ENCODE data around the gene DIPK2B. TPM values are rescaled to one million over a fixed set of nuclear protein-coding genes. Genes with fewer than 3 reads are reported as not detected.

DIPK2B gene
- total and polyA plus RNA-seq, 5 donors from 2014 or later, result not detected

- Histone ChIP-seq H3K4me3 (ENCODE audit: low read depth, low read length) (peak overlapping the region; percentile 78), H3K9me3 (ENCODE audit: control insufficient read depth in 2 of 2, low read length in 2 of 2) (no peaks in the 10 kb centered on the region), H3K4me1 (ENCODE audit: control insufficient read depth, insufficient read depth, low read length, poor library complexity, severe bottlenecking) (peaks cover 3% of the 10 kb centered on the region), H3K27me3 (ENCODE audit: control insufficient read depth, insufficient read depth, low read length) (no peaks in the 10 kb centered on the region), H3K36me3 (ENCODE audit: control insufficient read depth, insufficient read depth, low read length) (no peaks in the 10 kb centered on the region), H3K27ac (ENCODE audit: insufficient read depth, low read length, poor library complexity, severe bottlenecking) (no peak overlapping the region)
- peaks cover 0 to 11% (median 7%) of the 10 kb centered on the region in 4 donors for H3K4me1 Mint-ChIP-seq
- H3K36me3 Mint-ChIP-seq, result no peaks in the 10 kb centered on the region
- peak overlapping the region; percentile 38 to 77 (median 63) for H3K4me3 Mint-ChIP-seq
- peaks cover 4% of the 10 kb centered on the region for H3K27me3 Mint-ChIP-seq
- peak overlapping the region in 1 of 3 donors; percentile 55 for H3K27ac Mint-ChIP-seq
- no peaks in the 10 kb centered on the region for H3K9me3 Mint-ChIP-seq
- no peak for DNase-seq
- ATAC-seq (ENCODE audit: low read depth in 2 of 2), result no peak
Measured at GRCh38 chrX:45186643-45187026, 14.0 kb downstream of the DIPK2B start.

- DNase-seq (no peak), ATAC-seq (ENCODE audit: low read depth in 2 of 2) (no peak)
- Mint-ChIP-seq H3K27ac (no peak overlapping the region), H3K27me3 (peaks cover 4% of the 10 kb centered on the region), H3K36me3 (no peaks in the 10 kb centered on the region), H3K4me3 (no peak overlapping the region), H3K4me1 (peaks cover 0 to 11% (median 7%) of the 10 kb centered on the region in 4 donors), H3K9me3 (peaks cover 0 to 4% (median 0%) of the 10 kb centered on the region in 7 donors)
- peaks cover 3 to 4% of the 10 kb centered on the region in 2 experiments for H3K9me3 ChIP-seq (ENCODE audit: control insufficient read depth in 2 of 2, low read length in 2 of 2)
- H3K36me3 ChIP-seq (ENCODE audit: control insufficient read depth, insufficient read depth, low read length), result no peaks in the 10 kb centered on the region
- H3K4me1 ChIP-seq (ENCODE audit: control insufficient read depth, insufficient read depth, low read length, poor library complexity, severe bottlenecking), result peaks cover 3% of the 10 kb centered on the region
- H3K27ac ChIP-seq (ENCODE audit: insufficient read depth, low read length, poor library complexity, severe bottlenecking), result no peak overlapping the region
- H3K27me3 ChIP-seq (ENCODE audit: control insufficient read depth, insufficient read depth, low read length), result no peaks in the 10 kb centered on the region
- no peak overlapping the region for H3K4me3 ChIP-seq (ENCODE audit: low read depth, low read length)
Measured at GRCh38 chrX:45184211-45184610, 16.5 kb downstream of the DIPK2B start.

- no peak for ATAC-seq (ENCODE audit: low read depth in 2 of 2)
- Histone ChIP-seq H3K4me3 (ENCODE audit: low read depth, low read length) (no peak overlapping the region), H3K27me3 (ENCODE audit: control insufficient read depth, insufficient read depth, low read length) (no peaks in the 10 kb centered on the region), H3K4me1 (ENCODE audit: control insufficient read depth, insufficient read depth, low read length, poor library complexity, severe bottlenecking) (no peaks in the 10 kb centered on the region), H3K27ac (ENCODE audit: insufficient read depth, low read length, poor library complexity, severe bottlenecking) (no peak overlapping the region), H3K36me3 (ENCODE audit: control insufficient read depth, insufficient read depth, low read length) (no peaks in the 10 kb centered on the region), H3K9me3 (ENCODE audit: control insufficient read depth in 2 of 2, low read length in 2 of 2) (no peaks in the 10 kb centered on the region)
- H3K36me3 Mint-ChIP-seq, result no peaks in the 10 kb centered on the region
- H3K27ac Mint-ChIP-seq, result no peak overlapping the region
- H3K27me3 Mint-ChIP-seq, result no peaks in the 10 kb centered on the region
- H3K9me3 Mint-ChIP-seq, result peaks cover 0 to 3% (median 0%) of the 10 kb centered on the region in 7 donors
- no peak for DNase-seq
- no peak overlapping the region for H3K4me3 Mint-ChIP-seq
- H3K4me1 Mint-ChIP-seq, result no peaks in the 10 kb centered on the region
Measured at GRCh38 chrX:45172890-45173289, 27.8 kb downstream of the DIPK2B start.

- DNase-seq (no peak), ATAC-seq (ENCODE audit: low read depth in 2 of 2) (no peak)
- H3K27me3 ChIP-seq (ENCODE audit: control insufficient read depth, insufficient read depth, low read length), result no peaks in the 10 kb centered on the region
- no peak overlapping the region for H3K4me3 ChIP-seq (ENCODE audit: low read depth, low read length)
- H3K4me3 Mint-ChIP-seq, result no peak overlapping the region
- no peaks in the 10 kb centered on the region for H3K36me3 Mint-ChIP-seq
- H3K27ac ChIP-seq (ENCODE audit: insufficient read depth, low read length, poor library complexity, severe bottlenecking), result no peak overlapping the region
- H3K36me3 ChIP-seq (ENCODE audit: control insufficient read depth, insufficient read depth, low read length), result no peaks in the 10 kb centered on the region
- no peaks in the 10 kb centered on the region for H3K4me1 Mint-ChIP-seq
- no peaks in the 10 kb centered on the region for H3K27me3 Mint-ChIP-seq
- H3K9me3 Mint-ChIP-seq, result peaks cover 0 to 2% (median 0%) of the 10 kb centered on the region in 7 donors
- H3K27ac Mint-ChIP-seq, result no peak overlapping the region
- H3K4me1 ChIP-seq (ENCODE audit: control insufficient read depth, insufficient read depth, low read length, poor library complexity, severe bottlenecking), result no peaks in the 10 kb centered on the region
- no peaks in the 10 kb centered on the region for H3K9me3 ChIP-seq (ENCODE audit: control insufficient read depth in 2 of 2, low read length in 2 of 2)
Measured at GRCh38 chrX:45166781-45167180, 33.9 kb downstream of the DIPK2B start.

GRCh38 chrX:45165726-45166125 is 35.0 kb downstream of the DIPK2B start:
- Mint-ChIP-seq H3K36me3 (no peaks in the 10 kb centered on the region), H3K9me3 (peaks cover 0 to 4% (median 0%) of the 10 kb centered on the region in 7 donors), H3K4me3 (no peak overlapping the region), H3K27me3 (no peaks in the 10 kb centered on the region), H3K4me1 (no peaks in the 10 kb centered on the region), H3K27ac (peak overlapping the region in 1 of 3 donors; percentile 48)
- H3K27me3 ChIP-seq (ENCODE audit: control insufficient read depth, insufficient read depth, low read length), result no peaks in the 10 kb centered on the region
- H3K4me1 ChIP-seq (ENCODE audit: control insufficient read depth, insufficient read depth, low read length, poor library complexity, severe bottlenecking), result no peaks in the 10 kb centered on the region
- DNase-seq (no peak), ATAC-seq (ENCODE audit: low read depth in 2 of 2) (no peak)
- H3K27ac ChIP-seq (ENCODE audit: insufficient read depth, low read length, poor library complexity, severe bottlenecking), result no peak overlapping the region
- peaks cover 0 to 2% of the 10 kb centered on the region in 2 experiments for H3K9me3 ChIP-seq (ENCODE audit: control insufficient read depth in 2 of 2, low read length in 2 of 2)
- no peak overlapping the region for H3K4me3 ChIP-seq (ENCODE audit: low read depth, low read length)
- H3K36me3 ChIP-seq (ENCODE audit: control insufficient read depth, insufficient read depth, low read length), result no peaks in the 10 kb centered on the region

- H3K9me3 ChIP-seq (ENCODE audit: control insufficient read depth in 2 of 2, low read length in 2 of 2), result peaks cover 0 to 2% of the 10 kb centered on the region in 2 experiments
- Mint-ChIP-seq H3K4me1 (no peaks in the 10 kb centered on the region), H3K9me3 (peaks cover 0 to 9% (median 4%) of the 10 kb centered on the region in 7 donors), H3K27me3 (peaks cover 4% of the 10 kb centered on the region), H3K27ac (no peak overlapping the region), H3K36me3 (no peaks in the 10 kb centered on the region), H3K4me3 (no peak overlapping the region)
- no peaks in the 10 kb centered on the region for H3K27me3 ChIP-seq (ENCODE audit: control insufficient read depth, insufficient read depth, low read length)
- no peaks in the 10 kb centered on the region for H3K4me1 ChIP-seq (ENCODE audit: control insufficient read depth, insufficient read depth, low read length, poor library complexity, severe bottlenecking)
- ATAC-seq (ENCODE audit: low read depth in 2 of 2) (no peak), DNase-seq (no peak)
- H3K36me3 ChIP-seq (ENCODE audit: control insufficient read depth, insufficient read depth, low read length), result no peaks in the 10 kb centered on the region
- H3K4me3 ChIP-seq (ENCODE audit: low read depth, low read length), result no peak overlapping the region
- H3K27ac ChIP-seq (ENCODE audit: insufficient read depth, low read length, poor library complexity, severe bottlenecking), result no peak overlapping the region
Measured at GRCh38 chrX:45164995-45165394, 35.7 kb downstream of the DIPK2B start.

GRCh38 chrX:45164021-45164621 is 36.6 kb downstream of the DIPK2B start:
- H3K36me3 Mint-ChIP-seq, result no peaks in the 10 kb centered on the region
- H3K4me3 ChIP-seq (ENCODE audit: low read depth, low read length), result no peak overlapping the region
- H3K27ac Mint-ChIP-seq, result no peak overlapping the region
- no peak overlapping the region for H3K27ac ChIP-seq (ENCODE audit: insufficient read depth, low read length, poor library complexity, severe bottlenecking)
- H3K27me3 ChIP-seq (ENCODE audit: control insufficient read depth, insufficient read depth, low read length), result no peaks in the 10 kb centered on the region
- no peaks in the 10 kb centered on the region for H3K4me1 Mint-ChIP-seq
- no peaks in the 10 kb centered on the region for H3K36me3 ChIP-seq (ENCODE audit: control insufficient read depth, insufficient read depth, low read length)
- H3K9me3 Mint-ChIP-seq, result peaks cover 0 to 9% (median 4%) of the 10 kb centered on the region in 7 donors
- H3K27me3 Mint-ChIP-seq, result peaks cover 4% of the 10 kb centered on the region
- no peaks in the 10 kb centered on the region for H3K4me1 ChIP-seq (ENCODE audit: control insufficient read depth, insufficient read depth, low read length, poor library complexity, severe bottlenecking)
- no peak for ATAC-seq (ENCODE audit: low read depth in 2 of 2)
- no peak for DNase-seq
- peaks cover 0 to 2% of the 10 kb centered on the region in 2 experiments for H3K9me3 ChIP-seq (ENCODE audit: control insufficient read depth in 2 of 2, low read length in 2 of 2)
- H3K4me3 Mint-ChIP-seq, result no peak overlapping the region

- Histone ChIP-seq H3K27me3 (ENCODE audit: control insufficient read depth, insufficient read depth, low read length) (no peaks in the 10 kb centered on the region), H3K4me1 (ENCODE audit: control insufficient read depth, insufficient read depth, low read length, poor library complexity, severe bottlenecking) (no peaks in the 10 kb centered on the region), H3K9me3 (ENCODE audit: control insufficient read depth in 2 of 2, low read length in 2 of 2) (peaks cover 0 to 2% of the 10 kb centered on the region in 2 experiments), H3K4me3 (ENCODE audit: low read depth, low read length) (no peak overlapping the region), H3K27ac (ENCODE audit: insufficient read depth, low read length, poor library complexity, severe bottlenecking) (no peak overlapping the region), H3K36me3 (ENCODE audit: control insufficient read depth, insufficient read depth, low read length) (no peaks in the 10 kb centered on the region)
- H3K9me3 Mint-ChIP-seq, result peaks cover 0 to 9% (median 4%) of the 10 kb centered on the region in 7 donors
- H3K4me1 Mint-ChIP-seq, result no peaks in the 10 kb centered on the region
- H3K4me3 Mint-ChIP-seq, result no peak overlapping the region
- DNase-seq (no peak), ATAC-seq (ENCODE audit: low read depth in 2 of 2) (no peak)
- no peaks in the 10 kb centered on the region for H3K36me3 Mint-ChIP-seq
- no peak overlapping the region for H3K27ac Mint-ChIP-seq
- peaks cover 4% of the 10 kb centered on the region for H3K27me3 Mint-ChIP-seq
Measured at GRCh38 chrX:45157647-45158046, 43.0 kb downstream of the DIPK2B start.

All from CD4-positive, CD25-positive, alpha-beta regulatory T cell (primary cell).